ENCODE results near the gene RPL29. TPM values are rescaled to one million over a fixed set of nuclear protein-coding genes. Genes with fewer than 3 reads are reported as not detected.
A peak's percentile ranks its signal among the peaks of the same experiment; 100 is the strongest.

RPL29 gene
- total RNA-seq, 4 donors from 2014 or later, result 1,428 to 2,708 (median 2,246) TPM

DNA sequence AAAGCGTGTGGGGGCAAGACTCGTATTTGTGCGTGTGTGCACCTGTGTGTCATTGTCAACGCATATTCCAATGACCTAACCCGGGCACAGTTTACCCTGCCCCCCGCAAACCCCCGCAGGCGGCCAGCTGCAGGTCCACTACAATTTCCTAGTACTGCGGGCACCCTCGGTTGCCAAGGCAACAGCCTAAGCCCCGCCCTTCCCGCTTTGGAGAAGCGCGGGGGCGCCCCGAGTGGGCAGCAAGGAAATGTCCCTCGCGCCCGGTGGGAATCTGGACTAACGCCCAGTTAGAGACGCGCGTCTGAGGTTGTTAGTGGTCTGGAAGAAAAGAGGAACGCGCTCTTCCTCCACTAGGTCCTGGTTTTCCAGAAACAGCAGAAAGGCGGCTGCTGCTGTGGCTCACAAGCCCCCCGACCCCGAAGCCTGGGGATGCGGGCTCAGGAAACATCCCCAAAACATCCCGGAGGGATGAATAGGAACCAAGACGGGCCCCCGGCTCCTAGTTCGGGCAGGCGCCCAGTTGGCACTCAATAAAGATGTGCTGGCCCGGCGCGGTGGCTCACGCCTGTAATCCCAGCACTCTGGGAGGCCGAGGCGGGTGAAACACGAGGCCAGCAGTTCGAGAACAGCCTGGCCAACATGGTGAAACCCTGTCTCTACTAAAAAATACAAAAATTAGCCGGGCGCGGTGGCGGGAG is 19.7 kb downstream of the RPL29 start:
- no peaks in the 10 kb centered on the region for H3K27me3 ChIP-seq
- DNase-seq (ENCODE audit: low spot score in 2 of 2), result peak; percentile 89 to 91
- H3K36me3 ChIP-seq, result peaks cover 5% of the 10 kb centered on the region
- no peaks in the 10 kb centered on the region for H3K9me3 ChIP-seq
- TF ChIP-seq POLR2AphosphoS5 (IDR thresholded peaks at IDR 0.05), result no peak
- TF ChIP-seq, protein P1, sequence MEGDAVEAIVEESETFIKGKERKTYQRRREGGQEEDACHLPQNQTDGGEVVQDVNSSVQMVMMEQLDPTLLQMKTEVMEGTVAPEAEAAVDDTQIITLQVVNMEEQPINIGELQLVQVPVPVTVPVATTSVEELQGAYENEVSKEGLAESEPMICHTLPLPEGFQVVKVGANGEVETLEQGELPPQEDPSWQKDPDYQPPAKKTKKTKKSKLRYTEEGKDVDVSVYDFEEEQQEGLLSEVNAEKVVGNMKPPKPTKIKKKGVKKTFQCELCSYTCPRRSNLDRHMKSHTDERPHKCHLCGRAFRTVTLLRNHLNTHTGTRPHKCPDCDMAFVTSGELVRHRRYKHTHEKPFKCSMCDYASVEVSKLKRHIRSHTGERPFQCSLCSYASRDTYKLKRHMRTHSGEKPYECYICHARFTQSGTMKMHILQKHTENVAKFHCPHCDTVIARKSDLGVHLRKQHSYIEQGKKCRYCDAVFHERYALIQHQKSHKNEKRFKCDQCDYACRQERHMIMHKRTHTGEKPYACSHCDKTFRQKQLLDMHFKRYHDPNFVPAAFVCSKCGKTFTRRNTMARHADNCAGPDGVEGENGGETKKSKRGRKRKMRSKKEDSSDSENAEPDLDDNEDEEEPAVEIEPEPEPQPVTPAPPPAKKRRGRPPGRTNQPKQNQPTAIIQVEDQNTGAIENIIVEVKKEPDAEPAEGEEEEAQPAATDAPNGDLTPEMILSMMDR (IDR thresholded peaks at IDR 0.05), result peak in 1 of 2 donors; percentile 11
- H3K4me3 ChIP-seq, result peak overlapping the region; percentile 56
- H3K27ac ChIP-seq, result peak overlapping the region; percentile 11
- H3K4me1 ChIP-seq, result peaks cover 60% of the 10 kb centered on the region
- 54% methylated on average over 41 of the region's 46 CpGs for WGBS

GRCh38 chr3:51974963-51975851 is 20.5 kb downstream of the RPL29 start, which contains the start of gene ABHD14A:
Gene ABHD14A, plus strand, starts transcription at chr3:51975064. Its CDS starts 72 bp downstream, at chr3:51975136.
- H3K9me3 ChIP-seq, result no peaks in the 10 kb centered on the region
- no peak for DNase-seq (ENCODE audit: low spot score in 2 of 2)
- H3K4me3 ChIP-seq, result peak within 1 kb of the TSS; percentile 56
- peaks cover 67% of the 10 kb centered on the region for H3K4me1 ChIP-seq
- no peaks in the 10 kb centered on the region for H3K27me3 ChIP-seq
- WGBS, result 1% methylated on average over 9 of the region's 63 CpGs
- peaks cover 1% of the 10 kb centered on the region for H3K36me3 ChIP-seq
- H3K27ac ChIP-seq, result peak within 1 kb of the TSS; percentile 79
- TF ChIP-seq POLR2AphosphoS5 (IDR thresholded peaks at IDR 0.05) (no peak), POLR2A (IDR thresholded peaks at IDR 0.05) (peak; percentile 1 to 25)
- TF ChIP-seq, protein P1 (IDR thresholded peaks at IDR 0.05), result no peak

DNA sequence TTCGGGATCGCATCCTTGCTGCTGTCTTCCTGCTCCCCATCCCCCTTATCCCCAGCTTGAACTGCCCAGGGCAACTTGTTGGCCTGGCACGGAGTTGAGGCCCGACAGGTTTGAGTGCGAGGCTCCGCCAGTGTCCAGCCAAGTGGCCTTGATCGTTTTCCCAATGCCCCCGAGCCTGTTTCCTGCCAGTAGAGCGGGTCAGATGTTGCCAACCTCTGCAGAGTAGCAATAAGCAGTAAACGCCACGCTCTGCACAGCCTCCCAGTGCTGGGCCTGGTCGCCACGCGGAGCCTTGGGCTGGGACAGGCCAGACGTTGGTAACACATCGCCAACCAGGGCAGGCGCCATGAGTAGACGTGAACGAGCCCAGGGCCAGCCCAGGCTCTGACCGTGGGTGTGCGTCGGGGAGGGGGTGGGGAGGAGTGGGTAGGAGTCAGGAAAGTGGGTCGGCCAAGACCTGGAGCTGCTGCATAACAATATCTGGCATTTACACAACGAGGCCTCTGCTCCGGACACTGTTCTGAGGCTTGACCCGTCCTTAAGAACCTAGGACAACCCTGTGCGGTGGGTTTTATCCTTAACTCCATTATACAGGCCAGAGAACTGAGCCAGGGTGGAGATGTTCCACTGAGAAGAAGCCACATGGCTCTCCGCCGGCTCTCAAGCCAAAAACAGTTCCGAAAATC is 21.3 kb downstream of the RPL29 start:
- no peak for DNase-seq (ENCODE audit: low spot score in 2 of 2)
- Histone ChIP-seq H3K36me3 (no peaks in the 10 kb centered on the region), H3K4me3 (peak overlapping the region; percentile 56), H3K4me1 (peaks cover 72% of the 10 kb centered on the region), H3K27me3 (no peaks in the 10 kb centered on the region), H3K27ac (peak overlapping the region; percentile 79), H3K9me3 (no peaks in the 10 kb centered on the region)
- WGBS, result 4% methylated on average over 14 of the region's 30 CpGs
- TF ChIP-seq EP300 (IDR thresholded peaks at IDR 0.05) (no peak), POLR2A (IDR thresholded peaks at IDR 0.05) (no peak), POLR2AphosphoS5 (IDR thresholded peaks at IDR 0.05) (no peak)
- TF ChIP-seq, protein P1 (IDR thresholded peaks at IDR 0.05), result no peak

DNA sequence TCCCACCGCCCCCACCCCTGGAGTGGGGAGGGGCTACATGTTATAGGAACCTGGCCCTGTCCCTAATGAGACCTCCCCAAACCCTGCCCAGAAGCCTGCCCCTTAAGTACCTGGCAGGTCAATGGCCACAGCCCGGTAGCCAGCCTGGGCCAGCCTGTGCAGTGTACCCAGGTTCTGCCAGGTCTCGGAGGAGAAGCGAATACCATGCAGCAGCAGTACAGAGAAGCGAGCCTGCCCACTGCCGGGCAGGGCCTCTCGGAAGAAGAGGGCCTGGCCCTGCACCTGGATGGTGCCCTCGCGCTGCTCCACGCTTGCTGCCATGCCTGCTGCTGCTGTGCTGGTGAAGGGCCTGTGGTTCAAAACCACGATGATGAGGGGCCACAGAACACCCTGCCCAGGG is 24.3 kb downstream of the RPL29 start:
- no peaks in the 10 kb centered on the region for H3K27me3 ChIP-seq
- no peak overlapping the region for H3K27ac ChIP-seq
- peaks cover 80% of the 10 kb centered on the region for H3K4me1 ChIP-seq
- H3K36me3 ChIP-seq, result no peaks in the 10 kb centered on the region
- no peak for DNase-seq (ENCODE audit: low spot score in 2 of 2)
- no peaks in the 10 kb centered on the region for H3K9me3 ChIP-seq
- 83% methylated on average over 3 of the region's 11 CpGs for WGBS
- no peak for TF ChIP-seq POLR2AphosphoS5 (IDR thresholded peaks at IDR 0.05)
- TF ChIP-seq, protein P1 (IDR thresholded peaks at IDR 0.05), result no peak
- no peak for TF ChIP-seq POLR2A (IDR thresholded peaks at IDR 0.05)
- TF ChIP-seq EP300 (IDR thresholded peaks at IDR 0.05), result no peak
- H3K4me3 ChIP-seq, result no peak overlapping the region

All from suprapubic skin (tissue), 4 donors.